Smooth muscle cell (in vitro differentiated cells): ENCODE measurements around the gene ERFL. TPM values are rescaled to one million over a fixed set of nuclear protein-coding genes. Genes with fewer than 3 reads are reported as not detected.

Experiments
- DNase-seq: peaks from one replicate; lab custom pipeline; 2025; ENCODE audit not compliant: unreplicated experiment; lab: John Stamatoyannopoulos, UW
- H2AFZ ChIP-seq: fragments of 200-600 bp; sonication (generic); 2 replicates; pipeline ENCODE4 v1.6.0; 2016; ENCODE audit warnings: antibody characterized with exemption, low read depth, mild to moderate bottlenecking
- H3F3A ChIP-seq: fragments of 200-600 bp; sonication (generic); 2 replicates; pipeline ENCODE4 v1.6.0; 2017; ENCODE audit warnings: antibody characterized with exemption, low read depth
- H3K27ac ChIP-seq: fragments of 200-600 bp; sonication (generic); 2 replicates; pipeline ENCODE4 v1.5.1; 2016; ENCODE audit warnings: low read depth, mild to moderate bottlenecking
- H3K27me3 ChIP-seq: fragments of 200-600 bp; sonication (generic); 2 replicates; pipeline ENCODE4 v1.6.1; 2016; ENCODE audit warnings: low read depth, mild to moderate bottlenecking
- H3K36me3 ChIP-seq: fragments of 200-600 bp; sonication (generic); 2 replicates; pipeline ENCODE4 v1.5.1; 2016; ENCODE audit warnings: low read depth
- H3K4me1 ChIP-seq: fragments of 200-600 bp; sonication (generic); 2 replicates; pipeline ENCODE4 v1.5.1; 2016; ENCODE audit warnings: low read depth
- H3K4me2 ChIP-seq: fragments of 200-600 bp; sonication (generic); 2 replicates; pipeline ENCODE4 v1.6.0; 2016; ENCODE audit warnings: mild to moderate bottlenecking
- H3K4me3 ChIP-seq: fragments of 200-600 bp; sonication (generic); 2 replicates; pipeline ENCODE4 v1.5.1; 2016; ENCODE audit warnings: mild to moderate bottlenecking
- H3K79me2 ChIP-seq: fragments of 200-600 bp; sonication (generic); 2 replicates; pipeline ENCODE4 v1.6.0; 2016; ENCODE audit warnings: low read depth, mild to moderate bottlenecking
- H3K9ac ChIP-seq: fragments of 200-600 bp; sonication (generic); 2 replicates; pipeline ENCODE4 v1.6.0; 2016; ENCODE audit warnings: low read depth
- H3K9me3 ChIP-seq: fragments of 200-600 bp; sonication (generic); replicated peaks from 2 replicates; pipeline ENCODE4 v1.5.1; 2016; ENCODE audit warnings: low read depth
- H4K20me1 ChIP-seq: fragments of 200-600 bp; sonication (generic); 2 replicates; pipeline ENCODE4 v1.6.0; 2016; ENCODE audit warnings: low read depth
- WGBS: methylation state at CpG from one replicate; pipeline ENCODE4 v1.1.7; 2016; ENCODE audit warnings: low lambda C conversion rate; 5-methylcytosine and 5-hydroxymethylcytosine counted together
- polyA plus RNA-seq: library from polyadenylated mRNA; unstranded; fragments of >200 nt; fragmentation: Nextera tagmentation; extraction: Ambion mirVana; gene quantifications from 2 replicates; pipeline ENCODE4 v1.2.1, GENCODE V29; 2016
- total RNA-seq: library from RNA; depleted of rRNA; stranded (reverse); fragments of >200 nt; gene quantifications from 2 replicates; pipeline ENCODE4 v1.2.3, GENCODE V29; 2014
- TF ChIP-seq, protein P1 (sequence below): fragments of 200-600 bp; sonication (generic); IDR thresholded peaks from 2 replicates; pipeline ENCODE4 v1.5.1; 2017; ENCODE audit warnings: borderline replicate concordance, mild to moderate bottlenecking, antibody characterized with exemption; ENCODE audit not compliant: insufficient read depth, poor library complexity, severe bottlenecking

Gene ERFL
- total and polyA plus RNA-seq, 2 experiments from 2014 or later: 0.09 TPM

DNA sequence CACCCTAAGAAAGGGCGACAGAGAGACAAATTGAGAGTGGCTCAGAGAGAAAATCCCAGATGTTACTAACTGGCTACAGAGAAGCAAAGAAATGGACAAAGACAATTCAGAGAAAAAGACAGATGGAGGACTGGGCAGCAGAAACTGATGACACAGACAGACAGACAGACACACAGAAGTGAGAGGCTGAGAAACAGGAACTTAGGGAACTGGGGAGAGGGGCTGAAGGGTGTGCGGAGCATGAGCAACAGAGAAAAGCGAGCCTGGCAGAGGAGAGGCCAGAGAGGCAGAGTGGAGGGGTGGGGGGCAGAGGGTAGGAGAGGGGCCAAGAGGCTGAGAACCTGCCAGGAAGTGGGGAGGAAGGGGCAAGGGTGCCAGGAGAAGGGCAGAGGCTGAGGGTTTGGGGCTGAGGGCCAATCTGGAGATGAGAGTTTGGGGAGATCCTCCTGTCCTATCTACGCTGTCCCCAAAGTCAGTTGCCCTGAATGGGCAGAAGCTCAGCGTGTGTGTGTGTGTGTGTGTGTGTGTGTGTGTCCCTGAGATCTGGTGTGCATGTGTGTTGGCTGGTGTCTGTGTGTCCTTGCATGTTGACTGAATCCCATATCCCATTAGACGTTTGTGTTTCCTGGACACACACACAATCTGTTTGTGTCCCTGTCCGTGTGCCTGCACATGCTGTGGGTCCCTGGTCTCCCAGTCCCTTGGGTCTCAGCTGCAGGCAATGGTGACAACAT is 5.6 kb upstream of the ERFL start:
- H3K27me3 ChIP-seq: peaks cover 83% of the 10 kb centered on the region
- H3K4me1 ChIP-seq: no peaks in the 10 kb centered on the region
- H3K4me3 ChIP-seq: no peak overlapping the region
- no peaks in the 10 kb centered on the region for H3F3A ChIP-seq
- no peak overlapping the region for H3K27ac ChIP-seq
- no peak overlapping the region for H3K9ac ChIP-seq
- H3K79me2 ChIP-seq: no peaks in the 10 kb centered on the region
- no peak overlapping the region for H2AFZ ChIP-seq
- H3K4me2 ChIP-seq: no peak overlapping the region
- TF ChIP-seq, protein P1, sequence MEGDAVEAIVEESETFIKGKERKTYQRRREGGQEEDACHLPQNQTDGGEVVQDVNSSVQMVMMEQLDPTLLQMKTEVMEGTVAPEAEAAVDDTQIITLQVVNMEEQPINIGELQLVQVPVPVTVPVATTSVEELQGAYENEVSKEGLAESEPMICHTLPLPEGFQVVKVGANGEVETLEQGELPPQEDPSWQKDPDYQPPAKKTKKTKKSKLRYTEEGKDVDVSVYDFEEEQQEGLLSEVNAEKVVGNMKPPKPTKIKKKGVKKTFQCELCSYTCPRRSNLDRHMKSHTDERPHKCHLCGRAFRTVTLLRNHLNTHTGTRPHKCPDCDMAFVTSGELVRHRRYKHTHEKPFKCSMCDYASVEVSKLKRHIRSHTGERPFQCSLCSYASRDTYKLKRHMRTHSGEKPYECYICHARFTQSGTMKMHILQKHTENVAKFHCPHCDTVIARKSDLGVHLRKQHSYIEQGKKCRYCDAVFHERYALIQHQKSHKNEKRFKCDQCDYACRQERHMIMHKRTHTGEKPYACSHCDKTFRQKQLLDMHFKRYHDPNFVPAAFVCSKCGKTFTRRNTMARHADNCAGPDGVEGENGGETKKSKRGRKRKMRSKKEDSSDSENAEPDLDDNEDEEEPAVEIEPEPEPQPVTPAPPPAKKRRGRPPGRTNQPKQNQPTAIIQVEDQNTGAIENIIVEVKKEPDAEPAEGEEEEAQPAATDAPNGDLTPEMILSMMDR: no peak
- WGBS: 54% methylated on average over 6 of the region's 7 CpGs
- H3K9me3 ChIP-seq: no peaks in the 10 kb centered on the region
- no peak for DNase-seq
- no peaks in the 10 kb centered on the region for H3K36me3 ChIP-seq
- peaks cover 5% of the 10 kb centered on the region for H4K20me1 ChIP-seq

GRCh38 chr19:41932720-41933332 is 4.6 kb upstream of the ERFL start:
- WGBS: 49% methylated on average over 28 of the region's 29 CpGs
- H3K9me3 ChIP-seq: no peaks in the 10 kb centered on the region
- no peak overlapping the region for H3K4me3 ChIP-seq
- H3F3A ChIP-seq: no peaks in the 10 kb centered on the region
- no peak overlapping the region for H3K4me2 ChIP-seq
- no peaks in the 10 kb centered on the region for H3K79me2 ChIP-seq
- H3K9ac ChIP-seq: no peak overlapping the region
- no peak overlapping the region for H3K27ac ChIP-seq
- no peaks in the 10 kb centered on the region for H3K4me1 ChIP-seq
- H4K20me1 ChIP-seq: peaks cover 5% of the 10 kb centered on the region
- no peak overlapping the region for H2AFZ ChIP-seq
- H3K36me3 ChIP-seq: no peaks in the 10 kb centered on the region
- no peak for DNase-seq
- H3K27me3 ChIP-seq: peaks cover 94% of the 10 kb centered on the region
- TF ChIP-seq, protein P1: no peak

DNA sequence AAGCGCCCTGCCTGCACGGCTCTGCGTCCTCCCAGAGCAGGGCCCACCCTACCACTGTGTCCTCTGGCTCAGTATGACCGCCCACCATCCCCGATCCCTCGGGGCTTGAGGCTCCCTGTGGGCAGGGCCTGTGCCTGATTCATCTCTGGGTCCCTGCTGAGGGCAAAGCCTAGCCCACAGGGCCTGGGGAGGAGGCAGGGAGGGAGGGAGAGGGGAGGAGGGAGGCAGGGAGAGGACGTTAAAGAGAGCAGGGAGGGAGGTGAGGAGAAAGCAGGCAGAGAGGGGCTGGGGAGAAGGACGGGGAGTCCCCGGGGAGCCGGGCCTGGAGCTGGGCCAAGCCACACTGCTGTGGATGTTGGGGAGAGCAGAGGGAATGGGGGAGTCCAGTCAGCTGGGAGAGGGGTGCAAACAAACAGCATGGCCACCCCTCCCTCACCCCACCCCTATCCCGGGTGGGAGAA is 4.0 kb upstream of the ERFL start:
- Histone ChIP-seq H2AFZ (no peak overlapping the region), H3K4me3 (no peak overlapping the region), H4K20me1 (peaks cover 5% of the 10 kb centered on the region), H3K4me1 (no peaks in the 10 kb centered on the region), H3F3A (no peaks in the 10 kb centered on the region), H3K9ac (no peak overlapping the region), H3K9me3 (no peaks in the 10 kb centered on the region), H3K79me2 (no peaks in the 10 kb centered on the region), H3K27ac (no peak overlapping the region), H3K4me2 (no peak overlapping the region), H3K27me3 (peaks cover 96% of the 10 kb centered on the region), H3K36me3 (no peaks in the 10 kb centered on the region)
- no peak for DNase-seq
- TF ChIP-seq, protein P1: no peak
- 24% methylated on average over 7 of the region's 11 CpGs for WGBS
